Medulla oblongata (tissue), 1 donor: ENCODE data around the gene DVL3.
A peak's percentile ranks its signal among the peaks of the same experiment; 100 is the strongest.
"Not testable (repeated sequence)": the region's sequence is repeated elsewhere in the genome, so short reads cannot be mapped to it uniquely, and the experiment has no call there.

ENCODE experiments used
- DNase-seq: peaks from one replicate; pipeline ENCODE4 v3.0.0-alpha.2; 2015; ENCODE audit errors: extremely low spot score

Gene DVL3

DNA sequence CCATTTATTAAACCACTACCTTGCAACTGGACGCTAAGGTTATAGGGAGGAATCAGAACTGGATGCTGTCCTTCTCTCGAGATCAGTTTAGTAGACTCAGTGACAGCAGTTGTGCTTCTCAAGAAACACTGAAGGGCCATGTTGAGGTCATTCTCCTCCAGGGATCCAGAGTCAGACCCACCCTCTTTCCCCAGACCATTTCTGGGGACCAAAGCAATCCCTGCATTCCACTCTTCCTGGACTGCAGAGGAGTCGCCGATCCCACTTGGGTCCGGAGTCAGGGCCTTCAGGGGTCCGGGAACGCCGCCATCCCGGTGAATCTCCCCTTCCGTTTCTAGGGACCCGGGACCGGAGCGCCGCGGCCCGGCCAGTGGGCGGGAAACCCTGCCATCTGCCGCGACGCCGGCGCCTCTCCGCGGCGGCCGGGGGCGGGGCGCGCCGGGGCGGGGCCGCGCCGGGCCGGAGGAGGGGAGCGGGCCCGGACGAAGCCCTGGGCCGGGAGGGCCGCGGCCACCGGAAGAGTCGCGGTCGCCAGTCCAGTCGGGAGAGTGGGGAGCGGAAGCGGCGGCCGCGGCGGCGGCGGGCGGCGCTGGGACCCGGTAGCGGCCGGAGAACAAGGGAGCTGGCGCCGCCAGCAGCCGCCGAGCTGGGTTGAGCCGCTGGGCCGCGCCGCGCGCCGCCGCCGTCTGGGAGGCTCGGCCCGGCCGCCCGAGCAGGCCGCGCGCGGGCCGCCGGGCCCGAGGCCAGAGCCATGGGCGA is at the start of gene DVL3:
Gene DVL3 (plus strand): TSS at position 493 of the 759 bp plus-strand sequence. CDS start 259 bp downstream, at position 752.
- DNase-seq: peak; percentile 62

DNA sequence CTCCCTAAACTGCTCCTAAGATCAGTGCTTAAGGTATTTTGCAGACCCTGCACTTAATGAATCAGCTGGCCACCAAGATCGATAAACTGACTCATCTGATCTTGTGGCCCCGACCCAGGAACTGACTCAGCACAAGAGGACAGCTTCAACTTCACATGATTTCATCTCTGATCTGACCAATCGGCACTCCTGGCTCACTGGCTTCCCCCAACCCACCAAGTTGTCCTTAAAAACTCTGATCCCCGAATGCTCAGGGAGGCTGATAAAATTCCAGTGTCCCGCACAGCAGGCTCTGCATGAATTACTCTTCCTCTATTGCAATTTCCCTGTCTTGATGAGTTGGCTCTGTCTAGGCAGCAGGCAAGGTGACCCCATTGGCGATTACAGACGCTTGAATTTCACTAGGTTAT is 44.9 kb upstream of the DVL3 start:
- no peak for DNase-seq

DNA sequence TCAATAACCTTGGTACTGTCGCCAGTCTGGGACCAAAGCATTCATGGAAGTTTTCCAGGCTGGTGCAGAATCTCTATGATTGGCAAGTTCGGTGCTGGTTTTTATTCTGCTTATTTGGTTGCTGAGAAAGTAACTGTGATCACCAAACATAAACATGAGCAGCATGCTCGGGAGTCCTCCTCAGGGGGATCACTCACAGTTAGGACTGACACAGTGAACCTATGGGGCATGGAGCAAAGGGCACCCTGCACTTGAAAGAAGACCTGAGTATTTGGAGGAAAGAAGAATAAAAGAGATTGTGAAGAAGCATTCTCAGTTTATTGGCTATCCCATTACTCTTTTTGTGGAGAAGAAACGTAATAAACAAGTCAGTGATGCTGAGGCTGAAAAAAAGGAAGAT is 39.2 kb upstream of the DVL3 start:
- DNase-seq: no peak

DNA sequence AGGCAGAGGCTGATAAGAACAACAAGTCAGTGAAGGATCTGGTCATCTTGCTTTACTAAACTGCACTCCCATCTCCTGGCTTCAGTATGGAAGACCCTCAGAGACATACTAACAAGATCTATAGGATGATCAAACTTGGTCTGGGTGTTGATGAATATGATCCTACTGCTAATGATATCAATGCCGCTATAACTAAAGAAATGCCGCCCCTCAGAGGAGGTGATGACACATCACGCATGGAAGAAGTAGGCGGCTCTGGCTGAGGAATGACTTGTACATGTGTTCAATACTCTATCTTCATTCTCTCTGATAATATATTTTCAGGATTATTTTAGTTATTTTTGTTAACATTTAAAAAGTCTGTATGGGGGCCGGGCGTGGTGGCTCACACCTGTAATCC is 37.5 kb upstream of the DVL3 start:
- no peak for DNase-seq

DNA sequence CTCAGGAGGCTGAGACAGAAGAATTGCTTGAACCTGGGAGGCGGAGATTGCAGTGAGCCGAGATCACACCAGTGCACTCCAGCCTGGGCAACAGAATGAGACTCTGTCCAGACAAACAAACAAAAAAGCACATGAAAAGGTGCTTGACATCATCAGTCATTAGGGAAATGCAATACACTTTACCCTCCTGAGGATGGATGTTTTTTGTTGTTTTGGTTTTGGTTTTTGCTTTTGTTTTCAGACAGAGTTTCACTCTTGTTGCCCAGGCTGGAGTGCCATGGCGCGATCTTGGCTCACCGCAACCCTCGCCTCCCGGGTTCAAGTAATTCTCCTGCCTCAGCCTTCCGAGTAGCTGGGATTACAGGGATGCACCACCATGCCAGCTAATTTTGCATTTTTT is 34.1 kb upstream of the DVL3 start:
- not testable (repeated sequence) for DNase-seq

DNA sequence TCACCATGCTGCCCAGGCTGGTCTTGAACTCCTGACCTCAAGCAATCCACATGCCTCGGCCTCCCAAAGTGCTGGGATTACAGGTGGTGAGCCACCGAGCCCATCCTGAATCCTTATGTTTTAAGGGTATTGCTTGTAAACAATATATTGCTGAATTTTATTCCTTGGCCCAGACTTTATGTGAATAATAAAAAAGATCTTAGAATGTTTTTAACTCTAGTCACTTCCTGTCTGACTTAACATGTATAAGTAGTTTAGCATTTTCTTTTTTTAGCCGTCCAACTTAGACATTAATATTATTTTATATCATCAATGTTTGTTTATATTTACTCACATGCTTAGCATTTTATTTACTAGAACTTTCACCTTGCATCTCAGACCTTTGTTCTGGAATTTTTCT is 29.2 kb upstream of the DVL3 start:
- DNase-seq: no peak

DNA sequence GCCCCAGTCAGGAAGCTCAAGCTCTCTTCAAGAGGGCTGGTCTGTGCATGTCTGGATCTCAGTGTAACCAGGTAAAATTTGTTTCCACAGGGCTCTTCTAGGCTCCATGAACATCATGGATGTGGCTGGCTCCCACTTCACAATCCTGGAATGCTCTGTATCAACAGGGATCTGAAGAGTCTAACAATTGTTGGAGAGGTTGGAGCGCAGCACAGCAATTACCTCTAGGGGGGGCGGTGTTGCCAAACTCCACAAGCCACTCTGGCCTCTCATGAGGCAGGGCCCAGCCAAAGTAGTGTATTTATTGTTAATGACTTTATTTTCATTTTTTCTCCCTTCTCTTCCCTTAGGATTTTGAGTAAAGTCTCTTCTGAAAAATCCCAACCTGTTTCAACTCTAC is 26.2 kb upstream of the DVL3 start:
- DNase-seq: no peak

DNA sequence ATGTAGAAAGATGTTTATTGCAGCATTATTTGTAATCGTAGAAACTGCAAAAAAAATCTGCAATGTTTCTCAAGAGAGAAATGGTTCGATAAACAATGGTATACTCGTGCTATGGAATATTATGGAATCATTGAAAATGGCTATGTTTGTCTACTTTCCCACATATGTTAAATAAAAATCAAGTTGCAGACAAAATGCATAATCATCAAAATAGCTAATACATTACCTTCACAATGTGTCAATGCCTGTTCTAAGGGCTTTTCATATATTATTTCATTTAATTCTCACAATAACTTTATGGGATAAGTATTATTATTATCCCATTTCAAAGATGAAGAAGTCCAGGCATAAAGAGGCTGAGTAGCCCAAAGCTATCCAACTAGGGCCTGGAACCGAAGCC is 22.2 kb upstream of the DVL3 start:
- no peak for DNase-seq

DNA sequence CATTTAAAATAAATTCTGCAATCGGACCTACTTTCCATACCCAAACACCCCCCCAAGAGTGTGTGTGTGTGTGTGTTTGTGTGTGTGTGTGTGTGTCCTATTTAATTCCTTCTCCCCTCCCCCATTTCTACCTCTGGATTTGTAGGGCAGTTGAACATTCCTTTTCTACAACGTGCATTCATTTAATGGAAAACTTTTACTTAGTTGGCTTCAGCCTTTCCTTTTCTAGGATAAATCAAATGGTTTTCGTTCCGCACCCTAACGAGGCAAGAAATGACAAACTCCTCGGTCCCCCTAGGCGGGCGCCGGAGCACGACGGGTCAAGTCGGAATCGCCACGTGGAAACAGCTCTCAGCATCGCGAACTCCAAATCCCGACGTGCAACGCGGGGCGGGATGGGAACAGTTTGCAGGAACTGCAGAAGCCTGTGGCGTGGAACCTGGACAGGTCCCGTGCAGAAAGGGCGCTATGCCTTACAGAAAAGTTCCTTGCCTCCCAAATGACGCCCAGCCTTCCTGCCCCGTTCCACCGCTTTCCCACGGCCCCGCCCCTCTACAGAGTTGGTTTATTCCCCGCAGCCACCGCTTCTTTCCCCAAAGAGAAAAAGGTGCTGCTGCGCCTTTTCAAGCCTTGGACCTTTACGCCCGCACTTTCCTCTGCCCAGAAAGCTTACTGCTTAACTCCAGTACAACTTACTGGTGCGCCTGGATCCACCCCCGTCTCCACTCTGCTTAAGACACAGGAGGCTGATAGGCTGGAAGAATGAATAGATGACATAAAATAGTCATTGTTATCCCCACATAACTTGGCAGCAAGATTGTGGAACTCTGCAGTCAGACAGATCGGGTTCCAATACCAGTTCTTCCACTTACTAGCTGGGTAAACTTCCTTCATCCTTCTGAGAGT is 21.1 kb upstream of the DVL3 start:
- peak; percentile 91 for DNase-seq

DNA sequence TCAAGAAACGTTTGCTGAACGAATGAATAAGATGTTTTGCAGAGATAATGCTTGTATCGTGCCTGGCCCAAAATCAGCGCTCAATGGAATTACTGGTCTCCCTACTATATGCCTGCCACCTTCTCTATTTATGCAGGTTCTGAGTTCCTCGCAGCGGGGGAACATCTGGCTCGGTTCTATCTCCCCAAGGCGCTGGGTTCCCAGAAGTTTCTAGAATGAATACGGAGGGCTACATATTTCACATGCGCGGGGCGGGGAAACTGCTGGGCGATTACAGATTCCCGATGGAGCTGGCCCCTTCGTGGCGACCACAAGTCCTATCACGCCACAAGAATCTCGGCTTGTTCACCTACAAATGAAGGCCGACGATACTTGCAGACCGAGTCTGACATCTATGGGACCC is 20.4 kb upstream of the DVL3 start:
- peak; percentile 75 for DNase-seq

DNA sequence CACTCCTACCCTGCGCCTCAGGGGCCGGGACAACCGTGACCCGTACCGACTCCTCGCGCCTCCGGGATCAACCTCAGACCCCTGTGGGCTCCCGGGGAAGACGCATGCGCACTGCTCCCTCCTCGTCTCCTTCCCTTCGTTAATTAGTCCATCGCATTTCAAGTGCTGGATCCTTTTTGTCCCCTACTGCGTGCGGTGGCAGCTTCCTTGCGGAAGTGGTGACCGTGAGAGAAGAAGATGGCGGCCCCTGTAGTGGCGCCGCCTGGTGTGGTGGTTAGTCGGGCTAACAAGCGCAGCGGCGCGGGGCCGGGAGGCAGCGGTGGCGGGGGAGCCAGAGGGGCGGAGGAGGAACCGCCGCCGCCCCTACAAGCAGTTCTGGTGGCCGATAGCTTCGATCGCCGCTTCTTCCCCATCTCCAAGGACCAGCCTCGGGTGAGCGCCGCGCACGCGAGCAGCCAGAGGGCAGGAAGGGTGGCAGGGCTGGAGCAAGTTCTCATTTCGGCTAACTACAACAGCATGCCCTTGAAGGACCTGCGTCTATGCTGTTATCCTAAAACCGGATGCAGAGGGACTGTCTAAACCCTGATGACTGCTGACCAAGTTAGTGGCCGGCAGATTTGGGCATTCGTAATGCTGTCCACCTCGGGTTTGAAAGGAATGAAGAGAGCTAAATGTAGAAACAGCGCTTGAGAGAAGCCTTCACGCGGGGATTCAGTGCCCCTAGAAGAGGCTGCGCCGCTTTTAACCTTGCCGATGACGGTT is 19.8 kb upstream of the DVL3 start, which contains the start of gene EIF2B5:
Gene EIF2B5 (plus strand): TSS at position 210 of the 762 bp plus-strand sequence. CDS start 28 bp downstream, at position 238.
- DNase-seq: peak; percentile 98

DNA sequence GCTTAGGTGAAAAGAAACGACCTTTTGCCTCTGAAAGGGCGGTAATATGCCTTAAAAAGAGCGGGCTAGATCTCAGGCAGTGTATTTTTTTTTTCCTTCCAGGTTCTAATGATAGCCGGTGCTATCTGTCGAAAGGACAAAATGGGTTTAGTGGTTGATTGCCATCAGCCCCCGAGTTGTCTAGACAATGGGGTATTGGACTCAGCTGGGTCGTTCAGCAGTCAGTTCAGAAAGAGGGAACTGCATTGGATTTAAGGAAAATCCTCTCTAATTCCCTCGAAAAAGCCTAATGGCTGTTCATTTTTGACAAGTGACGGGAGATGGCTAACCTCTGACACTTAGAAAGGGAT is 19.3 kb upstream of the DVL3 start:
- no peak for DNase-seq

DNA sequence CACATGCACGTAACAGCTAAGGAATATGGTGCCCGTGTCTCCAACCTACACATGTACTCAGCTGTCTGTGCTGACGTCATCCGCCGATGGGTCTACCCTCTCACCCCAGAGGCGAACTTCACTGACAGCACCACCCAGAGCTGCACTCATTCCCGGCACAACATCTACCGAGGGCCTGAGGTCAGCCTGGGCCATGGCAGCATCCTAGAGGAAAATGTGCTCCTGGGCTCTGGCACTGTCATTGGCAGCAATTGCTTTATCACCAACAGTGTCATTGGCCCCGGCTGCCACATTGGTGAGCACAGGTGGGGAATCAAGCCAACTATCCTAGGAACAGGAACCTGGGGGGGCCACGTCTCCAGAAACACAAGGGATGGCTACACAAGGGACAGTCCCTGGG is 14.7 kb upstream of the DVL3 start:
- no peak for DNase-seq

DNA sequence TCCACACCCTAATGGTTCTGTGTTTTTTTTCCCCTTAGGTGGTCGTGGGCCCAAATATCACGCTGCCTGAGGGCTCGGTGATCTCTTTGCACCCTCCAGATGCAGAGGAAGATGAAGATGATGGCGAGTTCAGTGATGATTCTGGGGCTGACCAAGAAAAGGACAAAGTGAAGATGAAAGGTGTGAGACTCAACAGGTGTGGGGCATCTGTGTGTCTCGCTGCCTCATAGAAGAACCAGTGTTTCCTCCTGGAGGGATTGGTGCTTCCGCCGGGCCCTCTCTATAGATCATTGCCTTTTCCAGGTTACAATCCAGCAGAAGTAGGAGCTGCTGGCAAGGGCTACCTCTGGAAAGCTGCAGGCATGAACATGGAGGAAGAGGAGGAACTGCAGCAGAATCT is 13.0 kb upstream of the DVL3 start:
- no peak for DNase-seq

DNA sequence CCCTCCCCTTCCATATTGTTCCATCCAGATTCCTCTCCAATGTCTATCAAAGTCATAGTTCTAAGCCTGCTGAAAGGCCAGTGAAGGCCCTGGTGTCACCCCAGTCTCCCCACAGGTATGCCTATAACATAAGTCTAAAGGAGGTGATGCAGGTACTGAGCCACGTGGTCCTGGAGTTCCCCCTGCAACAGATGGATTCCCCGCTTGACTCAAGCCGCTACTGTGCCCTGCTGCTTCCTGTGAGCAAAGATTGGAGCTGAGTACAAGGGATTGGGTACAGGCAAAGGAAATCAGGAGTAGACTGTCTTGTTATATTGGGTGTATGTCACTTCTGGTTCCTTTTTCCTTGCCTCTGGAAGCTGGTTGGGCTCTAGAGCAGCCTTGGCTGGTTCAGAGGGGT is 11.8 kb upstream of the DVL3 start:
- DNase-seq: no peak

DNA sequence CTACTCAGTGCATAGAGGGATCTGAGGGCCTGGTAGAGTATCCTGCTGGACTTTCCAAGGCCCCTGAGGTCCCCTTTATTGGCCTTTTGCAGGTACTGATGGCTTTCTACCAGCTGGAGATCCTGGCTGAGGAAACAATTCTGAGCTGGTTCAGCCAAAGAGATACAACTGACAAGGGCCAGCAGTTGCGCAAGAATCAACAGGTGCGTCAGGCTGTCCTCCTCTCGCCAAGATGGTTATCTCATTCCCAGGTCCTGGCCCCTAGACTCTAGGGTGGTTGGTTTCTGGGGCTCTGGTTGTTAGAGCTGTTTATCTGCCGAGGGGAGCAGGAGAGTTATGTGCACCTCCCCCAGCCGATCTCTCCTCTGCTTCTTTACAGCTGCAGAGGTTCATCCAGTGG is 10.7 kb upstream of the DVL3 start:
- DNase-seq: no peak

DNA sequence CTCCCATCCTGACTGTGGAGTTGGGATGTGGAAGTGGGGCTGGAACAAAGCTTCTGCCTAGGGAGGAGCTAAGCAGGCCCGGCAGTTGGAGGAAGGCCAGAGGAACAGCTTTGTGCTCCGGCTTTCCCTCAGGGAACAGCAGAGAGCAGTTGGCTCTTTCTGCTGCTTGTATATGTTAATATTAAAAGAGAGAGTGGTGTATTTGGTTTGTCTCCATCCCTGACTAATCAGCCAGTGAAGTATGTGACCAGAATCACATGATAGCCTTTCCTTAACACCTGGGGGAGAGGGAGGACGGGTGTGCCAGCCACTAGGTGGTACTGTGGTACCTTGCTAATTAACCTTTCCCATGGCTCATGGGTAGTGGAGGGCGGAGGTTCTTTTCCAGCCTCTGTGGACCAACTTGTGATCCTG is 10.1 kb upstream of the DVL3 start:
- peak; percentile 11 for DNase-seq

DNA sequence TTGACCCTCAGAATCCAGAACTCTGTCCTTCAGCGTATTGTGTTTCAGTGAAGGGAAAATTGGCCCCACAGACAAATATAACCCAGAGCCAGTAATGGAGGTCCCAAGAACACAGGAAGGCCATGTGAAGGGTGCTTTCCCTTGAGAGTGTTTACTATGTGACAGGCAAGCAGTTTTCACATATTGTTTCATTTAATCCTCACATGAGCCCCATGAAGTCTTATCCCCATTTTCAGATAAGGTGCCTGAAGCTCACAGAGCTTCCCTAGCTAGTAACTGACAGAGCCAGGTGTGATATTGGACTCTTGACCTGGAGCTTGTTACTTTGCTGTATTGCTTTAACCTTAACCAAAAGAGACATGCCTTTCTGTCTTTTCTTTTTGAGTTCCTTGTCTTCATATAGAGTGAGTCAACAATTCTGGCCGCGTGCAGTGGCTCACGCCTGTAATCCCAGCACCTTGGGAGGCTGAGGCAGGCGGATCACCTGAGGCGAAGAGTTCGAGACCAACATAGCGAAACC is 9.4 kb upstream of the DVL3 start:
- no peak for DNase-seq

DNA sequence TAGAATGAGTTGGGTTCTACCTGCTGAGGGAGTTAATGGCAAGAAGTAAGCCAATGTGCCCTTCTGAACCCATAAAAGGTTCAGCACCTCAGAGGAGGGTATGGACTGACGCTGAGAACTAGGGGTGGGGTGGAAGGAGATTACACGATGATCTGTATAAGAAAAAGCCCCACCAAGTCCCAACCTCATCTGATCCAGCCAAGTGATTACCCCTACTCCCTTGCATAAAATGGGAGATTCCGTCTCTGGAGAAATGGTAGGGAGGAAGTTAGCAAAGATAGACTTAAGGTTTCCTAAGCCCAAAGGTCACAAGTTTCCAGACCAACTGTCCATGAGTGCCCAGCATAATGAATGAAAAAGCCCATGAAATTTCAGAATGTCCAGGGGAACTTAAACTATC is 7.1 kb upstream of the DVL3 start:
- DNase-seq: no peak

DNA sequence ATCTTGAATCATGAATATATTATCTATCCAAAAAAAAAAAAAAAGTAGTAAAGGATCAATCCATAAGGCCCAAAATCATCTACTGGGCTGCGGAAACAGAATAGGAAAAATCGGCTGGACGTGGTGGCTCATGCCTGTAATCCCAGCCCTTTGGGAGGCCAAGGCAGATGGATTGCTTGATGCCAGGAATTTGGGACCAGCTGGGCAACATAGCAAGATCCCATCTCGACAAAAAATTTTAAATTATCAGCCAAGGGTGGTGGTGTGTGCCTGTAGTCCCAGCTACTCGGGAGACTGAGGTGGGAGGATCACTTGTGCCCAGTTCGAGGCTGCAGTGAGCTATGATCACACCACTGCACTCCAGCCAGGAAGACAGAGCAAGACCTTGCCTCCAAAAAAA is 6.1 kb upstream of the DVL3 start:
- no peak for DNase-seq

DNA sequence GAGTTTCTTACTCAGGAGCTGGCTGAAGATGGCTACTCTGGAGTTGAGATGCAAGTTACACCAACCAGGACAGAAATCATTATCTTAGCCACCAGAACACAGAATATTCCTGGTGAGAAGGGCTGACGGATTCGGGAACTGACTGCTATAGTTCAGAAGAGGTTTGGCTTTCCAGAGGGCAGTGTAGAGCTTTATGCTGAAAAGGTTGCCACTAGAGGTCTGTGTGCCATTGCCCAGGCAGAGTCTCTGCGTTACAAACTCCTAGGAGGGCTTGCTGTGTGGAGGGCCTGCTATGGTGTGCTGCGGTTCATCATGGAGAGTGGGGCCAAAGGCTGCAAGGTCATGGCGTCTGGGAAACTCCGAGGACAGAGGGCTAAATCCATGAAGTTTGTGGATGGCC is 5.4 kb upstream of the DVL3 start:
- not testable (repeated sequence) for DNase-seq
